GM23338 (cell line): Measurements from ENCODE around the gene EEF1E1.

Experiments
- EZH2 ChIP-seq: fragments of 200-600 bp; sonication (generic); IDR thresholded peaks from one replicate; pipeline ENCODE4 v1.8.0; 2017; ENCODE audit warnings: antibody characterized with exemption, mild to moderate bottlenecking, low read depth; ENCODE audit not compliant: unreplicated experiment
- JUNB ChIP-seq: IDR thresholded peaks from one replicate; pipeline ENCODE4 v1.6.1; 2016; ENCODE audit warnings: antibody characterized with exemption; ENCODE audit not compliant: unreplicated experiment
- POLR2AphosphoS5 ChIP-seq: IDR thresholded peaks from 2 replicates; pipeline ENCODE4 v1.6.1; 2016; ENCODE audit warnings: antibody characterized with exemption, low read depth
- TF ChIP-seq, protein P1 (sequence below), 2 experiments: fragments of 200-600 bp in 1 of 2; sonication (generic) in 1 of 2; conservative IDR thresholded peaks; 2 replicates each; pipeline versions ENCODE4 v1.5.1 to v1.6.1; 2016 to 2017; ENCODE audit warnings: antibody characterized with exemption in 2 of 2, low read depth in 2 of 2, mild to moderate bottlenecking in 2 of 2, moderate library complexity in 1 of 2
- TF ChIP-seq, protein P2 (sequence below): IDR thresholded peaks from one replicate; pipeline ENCODE4 v1.6.1; 2018; ENCODE audit warnings: antibody characterized with exemption; ENCODE audit not compliant: unreplicated experiment

DNA sequence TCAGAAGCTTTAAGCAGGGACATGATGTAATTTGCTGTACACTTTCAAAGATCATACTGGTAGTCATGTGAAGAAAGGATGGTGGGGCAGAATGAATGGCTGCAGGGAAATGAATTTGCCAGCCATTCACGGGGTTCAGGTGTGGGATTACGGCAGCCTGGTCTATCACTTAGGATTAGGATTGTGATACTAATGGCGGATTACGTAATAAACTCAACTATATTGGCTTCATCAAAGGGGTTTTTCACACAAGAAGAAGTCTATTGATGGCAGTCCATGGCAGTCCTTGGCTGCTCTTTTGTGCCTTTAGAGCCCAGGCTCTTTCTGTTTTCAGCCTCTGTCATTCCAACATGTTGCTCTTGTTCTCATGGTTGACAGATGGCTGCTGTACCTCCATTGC lies 12.6 kb upstream of the EEF1E1 start:
- TF ChIP-seq POLR2AphosphoS5 (no peak), JUNB (no peak), EZH2 (no peak)
- TF ChIP-seq, protein P1, sequence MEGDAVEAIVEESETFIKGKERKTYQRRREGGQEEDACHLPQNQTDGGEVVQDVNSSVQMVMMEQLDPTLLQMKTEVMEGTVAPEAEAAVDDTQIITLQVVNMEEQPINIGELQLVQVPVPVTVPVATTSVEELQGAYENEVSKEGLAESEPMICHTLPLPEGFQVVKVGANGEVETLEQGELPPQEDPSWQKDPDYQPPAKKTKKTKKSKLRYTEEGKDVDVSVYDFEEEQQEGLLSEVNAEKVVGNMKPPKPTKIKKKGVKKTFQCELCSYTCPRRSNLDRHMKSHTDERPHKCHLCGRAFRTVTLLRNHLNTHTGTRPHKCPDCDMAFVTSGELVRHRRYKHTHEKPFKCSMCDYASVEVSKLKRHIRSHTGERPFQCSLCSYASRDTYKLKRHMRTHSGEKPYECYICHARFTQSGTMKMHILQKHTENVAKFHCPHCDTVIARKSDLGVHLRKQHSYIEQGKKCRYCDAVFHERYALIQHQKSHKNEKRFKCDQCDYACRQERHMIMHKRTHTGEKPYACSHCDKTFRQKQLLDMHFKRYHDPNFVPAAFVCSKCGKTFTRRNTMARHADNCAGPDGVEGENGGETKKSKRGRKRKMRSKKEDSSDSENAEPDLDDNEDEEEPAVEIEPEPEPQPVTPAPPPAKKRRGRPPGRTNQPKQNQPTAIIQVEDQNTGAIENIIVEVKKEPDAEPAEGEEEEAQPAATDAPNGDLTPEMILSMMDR (conservative IDR thresholded peaks at IDR 0.05; ENCODE audit: low read depth in 2 of 2): no peak
- TF ChIP-seq, protein P2, sequence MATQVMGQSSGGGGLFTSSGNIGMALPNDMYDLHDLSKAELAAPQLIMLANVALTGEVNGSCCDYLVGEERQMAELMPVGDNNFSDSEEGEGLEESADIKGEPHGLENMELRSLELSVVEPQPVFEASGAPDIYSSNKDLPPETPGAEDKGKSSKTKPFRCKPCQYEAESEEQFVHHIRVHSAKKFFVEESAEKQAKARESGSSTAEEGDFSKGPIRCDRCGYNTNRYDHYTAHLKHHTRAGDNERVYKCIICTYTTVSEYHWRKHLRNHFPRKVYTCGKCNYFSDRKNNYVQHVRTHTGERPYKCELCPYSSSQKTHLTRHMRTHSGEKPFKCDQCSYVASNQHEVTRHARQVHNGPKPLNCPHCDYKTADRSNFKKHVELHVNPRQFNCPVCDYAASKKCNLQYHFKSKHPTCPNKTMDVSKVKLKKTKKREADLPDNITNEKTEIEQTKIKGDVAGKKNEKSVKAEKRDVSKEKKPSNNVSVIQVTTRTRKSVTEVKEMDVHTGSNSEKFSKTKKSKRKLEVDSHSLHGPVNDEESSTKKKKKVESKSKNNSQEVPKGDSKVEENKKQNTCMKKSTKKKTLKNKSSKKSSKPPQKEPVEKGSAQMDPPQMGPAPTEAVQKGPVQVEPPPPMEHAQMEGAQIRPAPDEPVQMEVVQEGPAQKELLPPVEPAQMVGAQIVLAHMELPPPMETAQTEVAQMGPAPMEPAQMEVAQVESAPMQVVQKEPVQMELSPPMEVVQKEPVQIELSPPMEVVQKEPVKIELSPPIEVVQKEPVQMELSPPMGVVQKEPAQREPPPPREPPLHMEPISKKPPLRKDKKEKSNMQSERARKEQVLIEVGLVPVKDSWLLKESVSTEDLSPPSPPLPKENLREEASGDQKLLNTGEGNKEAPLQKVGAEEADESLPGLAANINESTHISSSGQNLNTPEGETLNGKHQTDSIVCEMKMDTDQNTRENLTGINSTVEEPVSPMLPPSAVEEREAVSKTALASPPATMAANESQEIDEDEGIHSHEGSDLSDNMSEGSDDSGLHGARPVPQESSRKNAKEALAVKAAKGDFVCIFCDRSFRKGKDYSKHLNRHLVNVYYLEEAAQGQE: no peak
